Sigmoid colon (tissue), 7 donors: Measurements from ENCODE around the gene GNAQ. TPM values are rescaled to one million over a fixed set of nuclear protein-coding genes. Genes with fewer than 3 reads are reported as not detected.
A peak's percentile ranks its signal among the peaks of the same experiment; 100 is the strongest.

ENCODE experiments used
- DNase-seq: peaks from one replicate; pipeline ENCODE4 v3.0.0-alpha.2; 2019
- H3K27ac ChIP-seq, 4 donors: fragments of 200-600 bp; sonication (generic); one replicate each; pipeline ENCODE4 v1.5.1; 2016 to 2019; ENCODE audit warnings: mild to moderate bottlenecking in 1 of 4
- H3K27me3 ChIP-seq, 3 donors: fragments of 200-600 bp; sonication (generic); one replicate each; pipeline ENCODE4 v1.5.1; 2019; ENCODE audit warnings: mild to moderate bottlenecking in 1 of 3
- H3K36me3 ChIP-seq, 4 donors: fragments of 200-600 bp; sonication (generic); one replicate each; pipeline ENCODE4 v1.5.1; 2016 to 2019
- H3K4me1 ChIP-seq, 4 donors: fragments of 200-600 bp; sonication (generic); one replicate each; pipeline ENCODE4 v1.5.1; 2017 to 2019
- H3K4me3 ChIP-seq, 4 donors: fragments of 200-600 bp; sonication (generic); one replicate each; pipeline ENCODE4 v1.5.1; 2017 to 2019; ENCODE audit warnings: mild to moderate bottlenecking in 2 of 4, moderate library complexity in 1 of 4
- H3K9me3 ChIP-seq, 4 donors: fragments of 200-600 bp in 3 of 4; sonication (generic) in 3 of 4; one replicate each; pipeline versions ENCODE4 v1.5.1 to v1.6.1; 2013 to 2019
- CTCF ChIP-seq, 4 experiments: fragments of 450-650 bp in 3 of 4; fragments of 200-600 bp in 1 of 4; IDR thresholded peaks; one replicate each; pipeline ENCODE4 v1.5.1; 2016 to 2019; ENCODE audit warnings: antibody characterized with exemption in 4 of 4, mild to moderate bottlenecking in 3 of 4, moderate library complexity in 2 of 4
- EP300 ChIP-seq, 4 donors: sonication (generic); formaldehyde crosslinking; IDR thresholded peaks; one replicate each; pipeline ENCODE4 v1.6.1; 2017; ENCODE audit warnings: antibody characterized with exemption in 4 of 4
- POLR2A ChIP-seq, 2 donors: fragments of 450-650 bp; IDR thresholded peaks; one replicate each; pipeline ENCODE4 v1.6.1; 2016; ENCODE audit warnings: antibody characterized with exemption in 2 of 2, mild to moderate bottlenecking in 2 of 2, moderate library complexity in 2 of 2
- POLR2AphosphoS5 ChIP-seq, 4 donors: sonication (generic); formaldehyde crosslinking; IDR thresholded peaks; one replicate each; pipeline ENCODE4 v1.6.1; 2017; ENCODE audit warnings: antibody characterized with exemption in 4 of 4
- WGBS, 2 donors: extraction: QIAGEN DNeasy Blood & Tissue Kit; methylation state at CpG; one replicate each; pipeline ENCODE4 v1.1.7; 2013; 5-methylcytosine and 5-hydroxymethylcytosine counted together
- intact Hi-C: fragments of 100-400 bp; cut with DNase I; formaldehyde crosslinking; loops from one replicate; pipeline ENCODE4 v1.15.1; 2023
- polyA plus RNA-seq, 3 donors: library from polyadenylated mRNA; stranded (reverse); fragments of 200-250 nt; gene quantifications; one replicate each; pipeline ENCODE4 v1.2.3, GENCODE V29; 2013
- total RNA-seq, 4 donors: library from RNA; depleted of rRNA; stranded (reverse); fragments of >200 nt; gene quantifications; one replicate each; pipeline ENCODE4 v1.1.0, GENCODE V29; 2016
- donor health status: healthy with polysubstance abuse.
- donor health status: Bipolar disorder and iron deficiency.
- donor health status: healthy.

The GNAQ gene
- total and polyA plus RNA-seq, 7 donors, result 21.6 to 79.2 (median 49.5) TPM

- intact Hi-C loops, result no loop called here
- Histone ChIP-seq H3K9me3 (no peaks in the 10 kb centered on the region), H3K27me3 (no peaks in the 10 kb centered on the region), H3K4me3 (no peak overlapping the region), H3K36me3 (no peaks in the 10 kb centered on the region), H3K4me1 (peaks cover 0 to 10% (median 4%) of the 10 kb centered on the region in 4 donors), H3K27ac (no peak overlapping the region)
- 64 to 86% methylated on average over 9 of the region's 9 CpGs for WGBS, 2 donors
- no peak for DNase-seq
- TF ChIP-seq POLR2AphosphoS5 (IDR thresholded peaks at IDR 0.05) (no peak), POLR2A (IDR thresholded peaks at IDR 0.05) (no peak), CTCF (IDR thresholded peaks at IDR 0.05) (no peak), EP300 (IDR thresholded peaks at IDR 0.05) (no peak)
Observed at GRCh38 chr9:77679661-77680368, 351.8 kb downstream of the GNAQ start.

GRCh38 chr9:77679088-77679487, 352.5 kb downstream of the GNAQ start:
- H3K27ac ChIP-seq, result no peak overlapping the region
- WGBS, 2 donors, result 40 to 67% methylated on average over 2 of the region's 2 CpGs

GRCh38 chr9:77677957-77678535, 353.6 kb downstream of the GNAQ start:
- WGBS, 2 donors, result 79 to 83% methylated on average over 7 of the region's 7 CpGs
- DNase-seq, result peak; percentile 69
- Histone ChIP-seq H3K9me3 (no peaks in the 10 kb centered on the region), H3K36me3 (no peaks in the 10 kb centered on the region), H3K4me3 (no peak overlapping the region), H3K4me1 (peaks cover 0 to 21% (median 12%) of the 10 kb centered on the region in 4 donors), H3K27me3 (no peaks in the 10 kb centered on the region), H3K27ac (peak overlapping the region in 2 of 4 donors; percentile 10 to 32)
- TF ChIP-seq POLR2A (IDR thresholded peaks at IDR 0.05) (no peak), POLR2AphosphoS5 (IDR thresholded peaks at IDR 0.05) (peak in 1 of 4 donors; percentile 16)
- intact Hi-C loops, result no loop called here

More at GRCh38 chr9:77679088-77679487, 352.5 kb downstream of the GNAQ start:
- peaks cover 0 to 12% (median 6%) of the 10 kb centered on the region in 4 donors for H3K4me1 ChIP-seq
- no peaks in the 10 kb centered on the region for H3K9me3 ChIP-seq
- no peak for TF ChIP-seq POLR2A (IDR thresholded peaks at IDR 0.05)
- no peak for TF ChIP-seq EP300 (IDR thresholded peaks at IDR 0.05)
- TF ChIP-seq POLR2AphosphoS5 (IDR thresholded peaks at IDR 0.05), result no peak
- TF ChIP-seq CTCF (IDR thresholded peaks at IDR 0.05), result no peak
- intact Hi-C loops, result no loop called here
- no peak overlapping the region for H3K4me3 ChIP-seq
- H3K36me3 ChIP-seq, result no peaks in the 10 kb centered on the region
- H3K27me3 ChIP-seq, result no peaks in the 10 kb centered on the region
- no peak for DNase-seq

- no peak overlapping the region for H3K4me3 ChIP-seq
- 67 to 81% methylated on average over 4 of the region's 4 CpGs for WGBS, 2 donors
- intact Hi-C loops, result no loop called here
- H3K36me3 ChIP-seq, result no peaks in the 10 kb centered on the region
- no peaks in the 10 kb centered on the region for H3K9me3 ChIP-seq
- H3K27me3 ChIP-seq, result no peaks in the 10 kb centered on the region
- peaks cover 0 to 21% (median 12%) of the 10 kb centered on the region in 4 donors for H3K4me1 ChIP-seq
- no peak for DNase-seq
- TF ChIP-seq CTCF (IDR thresholded peaks at IDR 0.05) (no peak), POLR2AphosphoS5 (IDR thresholded peaks at IDR 0.05) (no peak), EP300 (IDR thresholded peaks at IDR 0.05) (no peak), POLR2A (IDR thresholded peaks at IDR 0.05) (no peak)
- H3K27ac ChIP-seq, result peak overlapping the region in 1 of 4 donors; percentile 32
Observed at GRCh38 chr9:77677397-77677796, 354.2 kb downstream of the GNAQ start.

- intact Hi-C loops, result no loop called here
- H3K27ac ChIP-seq, result peak overlapping the region in 3 of 4 donors; percentile 45 to 56 (median 49)
- 57 to 80% methylated on average over 10 of the region's 10 CpGs for WGBS, 2 donors
- H3K36me3 ChIP-seq, result no peaks in the 10 kb centered on the region
- TF ChIP-seq CTCF (IDR thresholded peaks at IDR 0.05), result no peak
- TF ChIP-seq EP300 (IDR thresholded peaks at IDR 0.05), result no peak
- peak in 3 of 4 donors; percentile 14 to 62 (median 46) for TF ChIP-seq POLR2AphosphoS5 (IDR thresholded peaks at IDR 0.05)
- no peak for DNase-seq
- H3K4me3 ChIP-seq, result no peak overlapping the region
- H3K27me3 ChIP-seq, result no peaks in the 10 kb centered on the region
- no peaks in the 10 kb centered on the region for H3K9me3 ChIP-seq
- peaks cover 0 to 21% (median 12%) of the 10 kb centered on the region in 4 donors for H3K4me1 ChIP-seq
Observed at GRCh38 chr9:77673941-77674791, 357.4 kb downstream of the GNAQ start.
